HepG2 (cell line): ENCODE measurements around the gene LRRIQ4. TPM values are rescaled to one million over a fixed set of nuclear protein-coding genes. Genes with fewer than 3 reads are reported as not detected.

ENCODE experiments used
- ARNT2 ChIP-seq: sonication (generic); formaldehyde crosslinking; IDR thresholded peaks from 2 replicates; pipeline ENCODE4 v1.8.0; 2022; ENCODE audit warnings: mild to moderate bottlenecking, low read depth, missing genetic modification reagents, moderate library complexity
- ATF7 ChIP-seq, 2 experiments: fragments of 450-650 bp in 1 of 2; sonication (generic) in 1 of 2; formaldehyde crosslinking in 1 of 2; IDR thresholded peaks; 2 replicates each; pipeline versions ENCODE4 v1.4.0 to v1.6.1; 2016 to 2020; ENCODE audit warnings: antibody characterized with exemption in 1 of 2, mild to moderate bottlenecking in 1 of 2, missing genetic modification reagents in 1 of 2
- BHLHE40 ChIP-seq: IDR thresholded peaks from 2 replicates; pipeline ENCODE4 v1.6.1; 2011; ENCODE audit warnings: low read length, improper control_type of control experiment
- ELF1 ChIP-seq: sonication (generic); formaldehyde crosslinking; IDR thresholded peaks from 2 replicates; pipeline ENCODE4 v1.4.0; 2020; ENCODE audit warnings: missing genetic modification reagents
- GATAD1 ChIP-seq: IDR thresholded peaks from 2 replicates; pipeline ENCODE4 v1.6.1; 2016; ENCODE audit warnings: missing genetic modification reagents, missing compliant biosample characterization
- IRF2 ChIP-seq: IDR thresholded peaks from 2 replicates; pipeline ENCODE4 v1.6.1; 2018; ENCODE audit warnings: missing genetic modification reagents, missing compliant biosample characterization
- KLF12 ChIP-seq: sonication (generic); formaldehyde crosslinking; IDR thresholded peaks from 2 replicates; pipeline ENCODE4 v1.4.0; 2020; ENCODE audit warnings: missing genetic modification reagents, borderline replicate concordance
- NCOA5 ChIP-seq: sonication (generic); formaldehyde crosslinking; IDR thresholded peaks from 2 replicates; pipeline ENCODE4 v1.4.0; 2020; ENCODE audit warnings: missing genetic modification reagents
- NFKB2 ChIP-seq: sonication (generic); formaldehyde crosslinking; IDR thresholded peaks from 2 replicates; pipeline ENCODE4 v1.4.0; 2020; ENCODE audit warnings: missing genetic modification reagents, borderline replicate concordance
- PAX8 ChIP-seq: sonication (generic); formaldehyde crosslinking; IDR thresholded peaks from 2 replicates; pipeline ENCODE4 v1.8.0; 2022; ENCODE audit warnings: mild to moderate bottlenecking, missing genetic modification reagents, borderline replicate concordance
- TEAD3 ChIP-seq: optimal IDR thresholded peaks from 2 replicates; pipeline ENCODE3; 2016; ENCODE audit warnings: borderline replicate concordance
- ZFP1 ChIP-seq: IDR thresholded peaks from 2 replicates; pipeline ENCODE4 v1.6.1; 2016
- ZNF121 ChIP-seq: sonication (generic); formaldehyde crosslinking; IDR thresholded peaks from 2 replicates; pipeline ENCODE4 v1.5.0; 2020; ENCODE audit warnings: mild to moderate bottlenecking, missing genetic modification reagents
- ZNF136 ChIP-seq: sonication (generic); formaldehyde crosslinking; IDR thresholded peaks from 2 replicates; pipeline ENCODE4 v1.8.1; 2022; ENCODE audit warnings: low read depth, mild to moderate bottlenecking, moderate library complexity, missing genetic modification reagents
- ZNF570 ChIP-seq: sonication (generic); formaldehyde crosslinking; IDR thresholded peaks from 2 replicates; pipeline ENCODE4 v1.4.0; 2020; ENCODE audit warnings: mild to moderate bottlenecking, missing genetic modification reagents, borderline replicate concordance
- ZNF761 ChIP-seq: sonication (generic); formaldehyde crosslinking; conservative IDR thresholded peaks from 2 replicates; pipeline ENCODE4 v1.4.0; 2020; ENCODE audit warnings: mild to moderate bottlenecking, missing genetic modification reagents
- ZNF781 ChIP-seq: sonication (generic); formaldehyde crosslinking; IDR thresholded peaks from 2 replicates; pipeline ENCODE4 v1.5.1; 2020; ENCODE audit warnings: borderline replicate concordance, mild to moderate bottlenecking, missing genetic modification reagents; ENCODE audit errors: not compliant biosample characterization
- ZNF839 ChIP-seq: sonication (generic); formaldehyde crosslinking; IDR thresholded peaks from 2 replicates; pipeline ENCODE4 v1.4.0; 2020; ENCODE audit warnings: missing genetic modification reagents, mild to moderate bottlenecking, borderline replicate concordance
- ZSCAN20 ChIP-seq: sonication (generic); formaldehyde crosslinking; IDR thresholded peaks from 2 replicates; pipeline ENCODE4 v1.4.0; 2020; ENCODE audit warnings: missing genetic modification reagents, mild to moderate bottlenecking, borderline replicate concordance
- polyA plus RNA-seq, 8 experiments: library from polyadenylated mRNA; depleted of rRNA in 3 of 8; stranded (reverse) in 7 of 8; unstranded in 1 of 8; fragments of >200 nt; fragmentation: Illumina TruSeq in 4 of 8; extraction: Trizol in 4 of 8; gene quantifications; 2 replicates each; pipeline versions ENCODE4 v1.2.1 to v1.2.3, GENCODE V29; 2011 to 2016; ENCODE audit warnings: low read depth in 4 of 8, missing spikeins in 1 of 8, mixed read lengths in 1 of 8; ENCODE audit not compliant: insufficient read depth in 1 of 8
- total RNA-seq, 5 experiments: library from RNA; depleted of rRNA; stranded (reverse); fragments of >200 nt; fragmentation: Illumina TruSeq; extraction: Trizol; gene quantifications; 2 replicates each; pipeline ENCODE4 v1.2.3, GENCODE V29; 2016; ENCODE audit warnings: low read depth in 1 of 5
- TF ChIP-seq, protein P1 (sequence below): sonication (generic); formaldehyde crosslinking; IDR thresholded peaks from 2 replicates; pipeline ENCODE4 v1.8.1; 2023; ENCODE audit warnings: mild to moderate bottlenecking, moderate library complexity, missing genetic modification reagents
- TF ChIP-seq, protein P2 (sequence below): sonication (generic); formaldehyde crosslinking; IDR thresholded peaks from 2 replicates; pipeline ENCODE4 v1.5.0; 2020; ENCODE audit warnings: mild to moderate bottlenecking, missing genetic modification reagents, borderline replicate concordance
- TF ChIP-seq, protein P3 (sequence below): IDR thresholded peaks from 2 replicates; pipeline ENCODE4 v1.6.1; 2016; ENCODE audit warnings: mild to moderate bottlenecking

Gene LRRIQ4
- total and polyA plus RNA-seq, 2 of the 13 experiments (the other 11 are each of a cell fraction or from before 2014, with no cell fraction given), result not detected

DNA sequence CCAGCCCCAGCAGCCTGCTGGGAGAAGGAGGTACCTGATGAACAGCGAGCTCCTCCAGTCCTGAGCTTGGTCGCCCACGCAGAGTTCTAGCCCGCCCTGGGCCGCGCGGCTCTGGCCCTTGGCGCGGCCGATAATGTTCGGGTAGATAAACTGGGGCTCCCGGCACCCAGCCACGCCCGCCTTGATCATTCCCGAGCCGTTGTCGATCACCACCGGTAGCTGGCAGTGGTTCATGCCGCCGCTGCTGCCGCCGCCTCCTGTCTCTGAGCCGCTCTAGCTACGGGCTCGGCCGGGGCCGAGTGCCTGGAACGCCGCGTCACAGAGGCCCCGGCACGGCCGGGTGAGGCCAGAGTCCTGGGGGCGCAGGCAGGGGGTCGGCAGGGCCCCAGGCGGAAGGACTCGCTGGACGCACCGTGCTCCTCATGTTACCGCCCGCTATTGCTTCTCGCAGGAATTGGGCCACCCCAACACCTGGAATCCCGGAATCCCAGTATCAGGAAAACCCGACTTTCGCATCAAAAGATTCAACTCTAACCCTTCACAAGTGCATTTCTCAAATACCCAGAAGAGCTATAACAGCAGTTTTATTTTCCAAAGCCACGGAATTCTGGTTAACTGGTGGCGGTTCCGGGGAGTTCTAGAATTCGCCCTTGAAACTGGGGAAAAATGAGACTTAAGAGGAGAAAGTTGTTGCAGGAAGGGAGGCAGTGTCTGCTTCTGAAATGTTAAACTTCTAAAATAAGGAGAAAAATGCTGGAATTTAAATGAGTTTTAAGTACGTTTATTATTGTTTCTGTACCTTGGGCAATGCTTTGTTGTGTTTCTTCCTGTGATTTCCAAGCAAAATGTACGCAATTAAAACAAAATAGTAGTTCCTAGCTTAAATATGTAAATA lies 43.1 kb upstream of the LRRIQ4 start, which contains the start of gene ACTRT3 (continued):
- no peak for TF ChIP-seq NCOA5
- TF ChIP-seq, protein P1, sequence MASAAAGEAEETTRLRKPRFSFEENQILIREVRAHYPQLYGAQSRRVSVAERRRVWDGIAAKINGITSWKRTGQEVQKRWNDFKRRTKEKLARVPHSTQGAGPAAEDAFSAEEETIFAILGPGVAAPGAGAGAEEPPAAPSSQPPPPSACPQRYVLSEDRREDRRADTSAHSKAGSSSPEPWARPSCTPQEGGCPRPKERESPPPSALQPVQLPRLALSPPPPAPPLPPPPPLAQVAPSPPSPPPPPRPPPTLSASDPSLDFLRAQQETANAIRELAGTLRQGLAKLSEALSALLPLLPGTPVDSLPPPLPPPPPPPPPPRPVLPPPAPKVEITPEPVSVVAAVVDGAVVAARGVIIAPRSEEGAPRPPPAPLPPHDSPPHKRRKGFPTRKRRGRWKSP (CRISPR knock-in tag), result no peak
- TF ChIP-seq ZNF136, result no peak
- TF ChIP-seq KLF12 (CRISPR knock-in tag), result no peak
- no peak for TF ChIP-seq ZNF839
- 0 out of 2 replicates have a peak, but pooled peaks have one; percentile 32 for TF ChIP-seq NFKB2 (CRISPR knock-in tag)
- no peak; the same call in 1 of the 2 replicates for TF ChIP-seq ELF1 (CRISPR knock-in tag)
- TF ChIP-seq PAX8 (CRISPR knock-in tag), result no peak
- 0 out of 2 replicates have a peak, but pooled peaks have one; percentile 49 for TF ChIP-seq ZSCAN20
- no peak for TF ChIP-seq ZNF121 (CRISPR knock-in tag)
- no peak for TF ChIP-seq ZNF761 (CRISPR knock-in tag)
- TF ChIP-seq GATAD1 (CRISPR knock-in tag), result peak; percentile 35; the same call in 1 of the 2 replicates
- TF ChIP-seq, protein P2, sequence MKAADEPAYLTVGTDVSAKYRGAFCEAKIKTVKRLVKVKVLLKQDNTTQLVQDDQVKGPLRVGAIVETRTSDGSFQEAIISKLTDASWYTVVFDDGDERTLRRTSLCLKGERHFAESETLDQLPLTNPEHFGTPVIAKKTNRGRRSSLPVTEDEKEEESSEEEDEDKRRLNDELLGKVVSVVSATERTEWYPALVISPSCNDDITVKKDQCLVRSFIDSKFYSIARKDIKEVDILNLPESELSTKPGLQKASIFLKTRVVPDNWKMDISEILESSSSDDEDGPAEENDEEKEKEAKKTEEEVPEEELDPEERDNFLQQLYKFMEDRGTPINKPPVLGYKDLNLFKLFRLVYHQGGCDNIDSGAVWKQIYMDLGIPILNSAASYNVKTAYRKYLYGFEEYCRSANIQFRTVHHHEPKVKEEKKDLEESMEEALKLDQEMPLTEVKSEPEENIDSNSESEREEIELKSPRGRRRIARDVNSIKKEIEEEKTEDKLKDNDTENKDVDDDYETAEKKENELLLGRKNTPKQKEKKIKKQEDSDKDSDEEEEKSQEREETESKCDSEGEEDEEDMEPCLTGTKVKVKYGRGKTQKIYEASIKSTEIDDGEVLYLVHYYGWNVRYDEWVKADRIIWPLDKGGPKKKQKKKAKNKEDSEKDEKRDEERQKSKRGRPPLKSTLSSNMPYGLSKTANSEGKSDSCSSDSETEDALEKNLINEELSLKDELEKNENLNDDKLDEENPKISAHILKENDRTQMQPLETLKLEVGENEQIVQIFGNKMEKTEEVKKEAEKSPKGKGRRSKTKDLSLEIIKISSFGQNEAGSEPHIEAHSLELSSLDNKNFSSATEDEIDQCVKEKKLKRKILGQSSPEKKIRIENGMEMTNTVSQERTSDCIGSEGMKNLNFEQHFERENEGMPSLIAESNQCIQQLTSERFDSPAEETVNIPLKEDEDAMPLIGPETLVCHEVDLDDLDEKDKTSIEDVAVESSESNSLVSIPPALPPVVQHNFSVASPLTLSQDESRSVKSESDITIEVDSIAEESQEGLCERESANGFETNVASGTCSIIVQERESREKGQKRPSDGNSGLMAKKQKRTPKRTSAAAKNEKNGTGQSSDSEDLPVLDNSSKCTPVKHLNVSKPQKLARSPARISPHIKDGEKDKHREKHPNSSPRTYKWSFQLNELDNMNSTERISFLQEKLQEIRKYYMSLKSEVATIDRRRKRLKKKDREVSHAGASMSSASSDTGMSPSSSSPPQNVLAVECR (CRISPR knock-in tag), result peak; percentile 54; the same call in 1 of the 2 replicates
- TF ChIP-seq, protein P3, sequence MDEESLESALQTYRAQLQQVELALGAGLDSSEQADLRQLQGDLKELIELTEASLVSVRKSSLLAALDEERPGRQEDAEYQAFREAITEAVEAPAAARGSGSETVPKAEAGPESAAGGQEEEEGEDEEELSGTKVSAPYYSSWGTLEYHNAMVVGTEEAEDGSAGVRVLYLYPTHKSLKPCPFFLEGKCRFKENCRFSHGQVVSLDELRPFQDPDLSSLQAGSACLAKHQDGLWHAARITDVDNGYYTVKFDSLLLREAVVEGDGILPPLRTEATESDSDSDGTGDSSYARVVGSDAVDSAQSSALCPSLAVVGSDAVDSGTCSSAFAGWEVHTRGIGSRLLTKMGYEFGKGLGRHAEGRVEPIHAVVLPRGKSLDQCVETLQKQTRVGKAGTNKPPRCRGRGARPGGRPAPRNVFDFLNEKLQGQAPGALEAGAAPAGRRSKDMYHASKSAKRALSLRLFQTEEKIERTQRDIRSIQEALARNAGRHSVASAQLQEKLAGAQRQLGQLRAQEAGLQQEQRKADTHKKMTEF (CRISPR knock-in tag), result 0 out of 2 replicates have a peak, but pooled peaks have one; percentile 31
- TF ChIP-seq IRF2 (CRISPR knock-in tag), result no peak
- no peak for TF ChIP-seq BHLHE40
- no peak for TF ChIP-seq ZNF781 (CRISPR knock-in tag)
- TF ChIP-seq ARNT2 (CRISPR knock-in tag), result 0 out of 2 replicates have a peak, but pooled peaks have one; percentile 42
- no peak for TF ChIP-seq ATF7 (IDR thresholded peaks at IDR 0.05)
- TF ChIP-seq ATF7 (CRISPR knock-in tag; IDR thresholded peaks at IDR 0.05), result no peak
- TF ChIP-seq TEAD3, result peak; percentile 52
- no peak for TF ChIP-seq ZFP1 (CRISPR knock-in tag)
- no peak for TF ChIP-seq ZNF570
